Epithelial cell of proximal tubule (primary cell): ENCODE measurements around the gene INSYN2B. TPM values are rescaled to one million over a fixed set of nuclear protein-coding genes. Genes with fewer than 3 reads are reported as not detected.
A peak's percentile ranks its signal among the peaks of the same experiment; 100 is the strongest.
"Not testable (repeated sequence)": the region's sequence is repeated elsewhere in the genome, so short reads cannot be mapped to it uniquely, and the experiment has no call there.

Experiments used
- DNase-seq: peaks from one replicate; pipeline ENCODE4 v3.0.0-alpha.2; 2011; ENCODE audit warnings: low read depth
- H3K4me3 ChIP-seq: 2 replicates; pipeline ENCODE4 v1.5.1; 2011; ENCODE audit warnings: low read depth, mild to moderate bottlenecking, low read length
- total RNA-seq: library from RNA; depleted of rRNA; stranded (reverse); fragments of >200 nt; gene quantifications from 2 replicates; pipeline ENCODE4 v1.2.3, GENCODE V29; 2015
- TF ChIP-seq, protein P1 (sequence below): conservative IDR thresholded peaks from 2 replicates; pipeline ENCODE4 v1.5.1; 2012; ENCODE audit warnings: low read depth, mild to moderate bottlenecking, low read length

INSYN2B gene
- total RNA-seq, 1 donor from 2014 or later, result 2.0 TPM

DNA sequence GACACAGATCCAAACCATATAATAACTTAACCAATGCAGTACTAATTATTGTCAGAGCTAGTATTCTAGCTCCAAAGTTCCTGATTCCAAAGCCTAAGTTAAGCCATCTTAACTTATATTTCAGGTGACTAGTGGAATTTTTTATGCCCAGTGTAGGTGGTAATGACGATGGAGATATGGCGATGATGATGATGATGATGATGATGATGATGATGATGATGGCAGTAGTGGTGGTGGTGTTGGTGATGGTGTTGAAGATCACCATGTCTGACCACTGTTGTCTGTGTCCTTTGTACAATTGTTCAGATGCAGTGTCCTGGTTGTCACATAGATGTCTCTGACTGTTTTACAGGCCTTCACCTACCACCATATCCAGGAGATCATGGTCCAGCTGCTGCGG is 139.9 kb downstream of the INSYN2B start:
- TF ChIP-seq, protein P1, sequence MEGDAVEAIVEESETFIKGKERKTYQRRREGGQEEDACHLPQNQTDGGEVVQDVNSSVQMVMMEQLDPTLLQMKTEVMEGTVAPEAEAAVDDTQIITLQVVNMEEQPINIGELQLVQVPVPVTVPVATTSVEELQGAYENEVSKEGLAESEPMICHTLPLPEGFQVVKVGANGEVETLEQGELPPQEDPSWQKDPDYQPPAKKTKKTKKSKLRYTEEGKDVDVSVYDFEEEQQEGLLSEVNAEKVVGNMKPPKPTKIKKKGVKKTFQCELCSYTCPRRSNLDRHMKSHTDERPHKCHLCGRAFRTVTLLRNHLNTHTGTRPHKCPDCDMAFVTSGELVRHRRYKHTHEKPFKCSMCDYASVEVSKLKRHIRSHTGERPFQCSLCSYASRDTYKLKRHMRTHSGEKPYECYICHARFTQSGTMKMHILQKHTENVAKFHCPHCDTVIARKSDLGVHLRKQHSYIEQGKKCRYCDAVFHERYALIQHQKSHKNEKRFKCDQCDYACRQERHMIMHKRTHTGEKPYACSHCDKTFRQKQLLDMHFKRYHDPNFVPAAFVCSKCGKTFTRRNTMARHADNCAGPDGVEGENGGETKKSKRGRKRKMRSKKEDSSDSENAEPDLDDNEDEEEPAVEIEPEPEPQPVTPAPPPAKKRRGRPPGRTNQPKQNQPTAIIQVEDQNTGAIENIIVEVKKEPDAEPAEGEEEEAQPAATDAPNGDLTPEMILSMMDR, result no peak
- no peak overlapping the region for H3K4me3 ChIP-seq
- no peak for DNase-seq

DNA sequence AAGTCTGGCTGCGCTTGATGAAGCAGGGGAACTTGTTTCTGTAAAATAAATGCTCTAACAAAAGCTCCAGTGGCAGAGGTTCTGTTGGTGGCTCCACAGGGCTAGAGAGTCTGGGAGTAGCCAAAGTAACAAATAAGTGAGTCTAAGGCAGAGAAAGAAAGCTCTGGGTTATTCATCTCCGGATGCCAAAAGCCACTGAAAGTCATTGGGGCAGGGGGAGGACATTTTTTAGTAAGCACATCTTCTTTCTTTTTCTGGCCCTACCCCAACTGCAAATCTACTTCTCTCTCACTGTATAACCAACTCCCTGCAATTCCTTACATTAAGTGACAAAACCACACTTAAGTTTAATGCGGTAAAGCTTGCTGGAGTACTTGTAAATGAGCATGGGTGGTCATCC is 141.6 kb downstream of the INSYN2B start:
- H3K4me3 ChIP-seq, result no peak overlapping the region
- DNase-seq, result no peak
- TF ChIP-seq, protein P1, result no peak

DNA sequence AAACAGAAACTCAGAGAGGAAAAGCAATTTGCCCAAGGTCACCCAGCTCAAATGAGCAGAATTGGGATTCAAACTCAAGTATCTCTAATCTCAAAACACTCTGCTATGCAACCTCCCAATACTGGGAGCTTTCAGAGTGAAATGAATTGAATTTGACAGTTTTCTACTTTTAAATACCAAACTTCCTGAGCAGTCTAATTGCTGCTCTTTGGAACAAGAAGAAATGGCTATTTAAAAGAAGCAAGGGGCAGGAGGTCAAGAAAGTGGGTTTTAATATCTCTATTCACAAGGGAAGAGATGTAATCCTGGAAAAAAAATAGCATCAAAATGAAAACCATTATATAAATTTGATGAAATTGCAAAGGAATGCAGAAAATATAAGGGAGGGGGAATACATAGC is 142.6 kb downstream of the INSYN2B start:
- no peak for DNase-seq
- H3K4me3 ChIP-seq, result no peak overlapping the region
- TF ChIP-seq, protein P1, result no peak

DNA sequence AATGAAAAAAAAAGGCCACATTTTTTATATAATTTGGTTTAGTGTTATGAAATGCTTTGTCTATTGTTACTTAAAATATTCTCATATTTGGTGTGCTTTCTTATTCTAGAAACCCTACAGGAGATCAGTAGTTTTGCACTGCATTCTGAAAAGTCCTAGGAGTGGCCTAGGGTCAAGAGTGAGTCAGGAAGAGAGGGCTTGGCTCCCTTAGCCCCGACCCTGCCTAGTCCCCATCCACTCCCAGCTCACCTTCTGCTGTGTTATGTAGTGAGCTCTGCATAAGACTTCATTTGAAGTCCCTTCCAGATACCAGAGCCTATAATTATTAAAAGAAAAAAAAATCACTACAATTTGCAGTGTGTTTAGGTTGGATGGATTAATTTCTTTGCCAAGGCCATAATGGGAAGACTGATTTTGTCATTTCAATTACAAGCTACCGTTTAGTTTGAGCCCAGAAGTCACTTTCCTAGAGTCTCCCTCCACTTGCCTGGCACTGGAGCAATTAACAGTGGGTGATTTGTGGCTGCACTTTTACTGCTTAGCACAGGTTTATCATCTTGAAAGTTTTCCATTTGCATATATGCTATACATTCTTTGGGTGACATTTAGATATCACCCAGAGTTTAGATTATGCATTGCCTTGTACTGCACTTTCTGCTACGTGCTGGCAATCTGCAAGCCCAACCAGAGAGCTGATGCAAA is 143.3 kb downstream of the INSYN2B start:
- TF ChIP-seq, protein P1, result no peak
- no peak for DNase-seq
- no peak overlapping the region for H3K4me3 ChIP-seq

DNA sequence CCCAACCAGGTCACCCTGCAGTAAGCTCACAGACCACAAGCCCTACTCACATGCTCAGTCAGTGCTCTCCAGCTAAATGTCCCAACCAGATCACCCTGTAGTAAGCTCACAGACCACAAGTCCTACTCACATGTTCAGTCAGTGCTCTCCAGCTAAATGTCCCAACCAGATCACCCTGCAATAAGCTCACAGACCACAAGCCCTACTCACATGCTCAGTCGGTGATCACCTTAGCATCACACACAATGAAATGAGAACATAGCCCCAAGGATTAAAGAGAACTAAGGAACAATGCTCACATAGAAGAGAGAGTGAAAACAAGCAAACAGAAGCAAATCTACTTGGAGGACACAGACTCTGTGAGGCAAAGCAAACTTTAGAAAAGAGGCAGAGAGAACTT is 145.8 kb downstream of the INSYN2B start:
- not testable (repeated sequence) for H3K4me3 ChIP-seq, DNase-seq

DNA sequence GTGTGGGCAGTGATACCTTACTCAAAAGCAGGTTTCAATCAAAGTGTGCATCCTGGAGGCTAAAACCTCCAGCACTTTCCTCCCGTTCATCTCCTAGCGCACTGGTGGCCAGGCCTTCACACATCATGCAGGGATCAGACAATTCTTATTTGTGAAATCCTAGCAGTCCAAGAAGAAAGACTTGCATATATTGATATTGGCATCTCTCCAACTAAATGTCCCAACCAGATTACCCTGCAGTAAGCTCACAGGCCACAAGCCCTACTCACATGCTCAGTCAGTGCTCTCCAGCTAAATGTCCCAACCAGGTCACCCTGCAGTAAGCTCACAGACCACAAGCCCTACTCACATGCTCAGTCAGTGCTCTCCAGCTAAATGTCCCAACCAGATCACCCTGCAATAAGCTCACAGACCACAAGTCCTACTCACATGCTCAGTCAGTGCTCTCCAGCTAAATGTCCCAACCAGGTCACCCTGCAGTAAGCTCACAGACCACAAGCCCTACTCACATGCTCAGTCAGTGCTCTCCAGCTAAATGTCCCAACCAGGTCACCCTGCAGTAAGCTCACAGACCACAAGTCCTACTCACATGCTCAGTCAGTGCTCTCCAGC is 146.5 kb downstream of the INSYN2B start:
- not testable (repeated sequence) for H3K4me3 ChIP-seq
- DNase-seq, result peak; percentile 56

DNA sequence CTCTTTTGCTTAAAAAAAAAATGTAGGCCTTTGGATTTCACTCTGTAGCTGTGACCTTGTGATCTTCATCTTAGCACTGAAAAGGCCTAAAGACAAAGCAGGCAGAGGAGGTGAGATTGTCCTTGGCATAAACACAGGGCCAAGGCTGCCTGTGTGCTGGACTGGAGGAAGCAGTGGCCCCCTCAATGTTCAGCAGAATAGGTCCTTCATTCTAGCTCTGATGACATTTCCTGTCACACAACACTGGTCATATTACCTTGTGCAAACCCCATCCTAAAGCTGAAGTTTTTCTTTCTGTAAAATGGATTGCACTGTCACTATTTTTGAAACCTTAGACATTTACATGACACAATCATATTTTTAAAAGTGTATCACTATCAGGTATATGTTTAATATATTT is 147.4 kb downstream of the INSYN2B start:
- TF ChIP-seq, protein P1, result no peak
- no peak for DNase-seq
- no peak overlapping the region for H3K4me3 ChIP-seq

DNA sequence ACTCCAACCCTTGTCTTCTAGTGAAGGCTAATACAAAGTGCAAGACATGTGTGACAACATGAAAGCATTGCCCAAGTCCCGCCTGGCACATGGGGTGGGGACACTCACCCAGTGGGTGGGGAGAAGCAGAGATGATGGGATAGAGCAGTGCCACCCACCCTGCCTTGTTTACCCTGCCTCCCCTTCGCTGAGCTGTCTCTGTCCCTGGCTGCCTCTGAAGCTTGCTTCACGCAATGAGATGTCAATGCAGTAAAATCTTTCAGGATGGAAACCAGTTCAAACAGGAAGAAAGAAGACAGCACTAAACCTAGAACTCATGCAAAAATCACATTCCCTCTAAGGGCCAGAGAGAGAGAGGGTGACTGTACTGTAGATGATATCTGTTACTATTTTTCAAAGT is 148.0 kb downstream of the INSYN2B start:
- no peak for DNase-seq
- H3K4me3 ChIP-seq, result no peak overlapping the region
- TF ChIP-seq, protein P1, result no peak
